Breast epithelium (tissue), 4 donors: ENCODE measurements around the gene STK40. TPM values are rescaled to one million over a fixed set of nuclear protein-coding genes. Genes with fewer than 3 reads are reported as not detected.

ENCODE experiments used
- DNase-seq, 2 donors: peaks; one replicate each; pipeline ENCODE4 v3.0.0-alpha.2; 2019; ENCODE audit warnings: low spot score in 2 of 2
- H3K27ac ChIP-seq, 2 donors: fragments of 200-600 bp; sonication (generic) in 1 of 2; one replicate each; pipeline ENCODE4 v1.5.1; 2016 to 2019; ENCODE audit warnings: mild to moderate bottlenecking in 1 of 2
- H3K27me3 ChIP-seq, 2 donors: fragments of 200-600 bp; sonication (generic) in 1 of 2; one replicate each; pipeline versions ENCODE4 v1.5.1 to v1.6.0; 2017 to 2019; ENCODE audit warnings: control low read depth in 1 of 2, mild to moderate bottlenecking in 1 of 2
- H3K36me3 ChIP-seq: fragments of 200-600 bp; one replicate; pipeline ENCODE4 v1.5.1; 2019
- H3K4me1 ChIP-seq, 2 donors: fragments of 200-600 bp; sonication (generic); one replicate each; pipeline ENCODE4 v1.5.1; 2016 to 2019; ENCODE audit warnings: control low read depth in 1 of 2
- H3K4me3 ChIP-seq, 3 donors: fragments of 200-600 bp; sonication (generic); 1 replicate in 2 of 3; 2 replicates in 1 of 3; pipeline ENCODE4 v1.5.1; 2016 to 2019; ENCODE audit warnings: mild to moderate bottlenecking in 3 of 3, moderate library complexity in 2 of 3
- H3K9me3 ChIP-seq, 2 donors: fragments of 200-600 bp; sonication (generic) in 1 of 2; one replicate each; pipeline ENCODE4 v1.5.1; 2016 to 2019; ENCODE audit warnings: control low read depth in 1 of 2
- CTCF ChIP-seq, 3 donors: fragments of 450-650 bp; IDR thresholded peaks; one replicate each; pipeline ENCODE4 v1.5.1; 2016 to 2017; ENCODE audit warnings: antibody characterized with exemption in 3 of 3, mild to moderate bottlenecking in 3 of 3, moderate library complexity in 3 of 3
- POLR2A ChIP-seq: fragments of 450-650 bp; IDR thresholded peaks from one replicate; pipeline ENCODE4 v1.6.1; 2016; ENCODE audit warnings: antibody characterized with exemption, mild to moderate bottlenecking, moderate library complexity
- POLR2AphosphoS5 ChIP-seq, 3 donors: sonication (generic); formaldehyde crosslinking; IDR thresholded peaks; one replicate each; pipeline ENCODE4 v1.6.1; 2017; ENCODE audit warnings: antibody characterized with exemption in 3 of 3
- intact Hi-C: fragments of 100-400 bp; cut with DNase I; formaldehyde crosslinking; loops from one replicate; pipeline ENCODE4 v1.15.1; 2023; ENCODE audit warnings: low total_unique reads
- total RNA-seq, 3 donors: library from RNA; depleted of rRNA; stranded (reverse); fragments of >200 nt; gene quantifications; one replicate each; pipeline ENCODE4 v1.1.0, GENCODE V29; 2016

Gene STK40
- total RNA-seq, 3 donors from 2014 or later = 22.5 to 36.0 (median 26.2) TPM

DNA sequence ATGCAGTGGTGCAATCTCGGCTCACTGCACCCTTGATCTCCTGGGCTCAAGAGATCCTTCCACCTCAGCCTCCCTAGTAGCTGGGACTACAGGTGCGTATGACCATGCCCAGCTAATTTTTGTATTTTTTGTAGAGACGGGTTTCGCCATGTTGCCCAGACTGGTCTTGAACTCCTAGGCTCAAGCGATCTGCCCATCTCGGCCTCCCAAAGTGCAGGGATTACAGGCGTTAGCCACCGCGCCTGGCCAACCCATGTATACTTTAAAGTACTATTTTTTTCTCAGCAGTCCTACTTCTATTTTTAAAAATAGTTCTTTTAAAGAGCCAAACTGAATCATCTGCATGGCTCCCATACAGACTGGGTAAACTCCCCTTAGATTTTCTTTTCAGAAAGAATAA is 3.5 kb downstream of the STK40 start:
- Histone ChIP-seq H3K9me3 (no peaks in the 10 kb centered on the region), H3K27me3 (no peaks in the 10 kb centered on the region), H3K27ac (no peak overlapping the region), H3K4me1 (peaks cover 2 to 24% of the 10 kb centered on the region in 2 donors), H3K36me3 (no peaks in the 10 kb centered on the region), H3K4me3 (no peak overlapping the region)
- intact Hi-C loops = no loop called here
- DNase-seq = no peak
- no peak for TF ChIP-seq POLR2AphosphoS5 (IDR thresholded peaks at IDR 0.05)
- no peak for TF ChIP-seq CTCF (IDR thresholded peaks at IDR 0.05)
- TF ChIP-seq POLR2A = no peak

DNA sequence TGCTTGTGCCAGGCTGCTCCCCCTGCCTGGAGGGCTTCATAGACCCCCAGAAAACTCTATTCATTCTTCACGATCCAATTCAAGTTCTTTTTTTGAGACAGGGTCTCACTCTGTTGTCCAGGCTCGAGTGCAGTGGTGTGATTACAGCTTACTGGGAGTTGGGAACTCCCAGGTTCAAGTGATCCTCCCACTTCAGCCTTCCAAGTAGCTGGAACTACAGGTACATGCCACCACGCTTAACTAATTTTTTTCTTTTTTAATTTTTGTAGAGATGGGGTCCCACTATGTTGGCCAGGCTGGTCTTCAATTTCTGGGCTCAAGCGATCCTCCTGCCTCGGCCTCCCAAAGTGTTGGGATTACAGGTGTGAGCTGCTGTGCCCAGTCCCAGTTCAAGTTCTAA is 4.3 kb downstream of the STK40 start:
- TF ChIP-seq CTCF (IDR thresholded peaks at IDR 0.05) = no peak
- no peak for TF ChIP-seq POLR2AphosphoS5 (IDR thresholded peaks at IDR 0.05)
- TF ChIP-seq POLR2A = no peak
- no peaks in the 10 kb centered on the region for H3K36me3 ChIP-seq
- H3K9me3 ChIP-seq = no peaks in the 10 kb centered on the region
- no peak overlapping the region for H3K4me3 ChIP-seq
- H3K27me3 ChIP-seq = no peaks in the 10 kb centered on the region
- intact Hi-C loops = no loop called here
- peaks cover 2 to 15% of the 10 kb centered on the region in 2 donors for H3K4me1 ChIP-seq
- no peak for DNase-seq
- H3K27ac ChIP-seq = peak overlapping the region in 1 of 2 donors; percentile 34

GRCh38 chr1:36380782-36381181 is 4.9 kb downstream of the STK40 start:
- H3K4me3 ChIP-seq = no peak overlapping the region
- no peak for TF ChIP-seq POLR2A
- no peak for TF ChIP-seq POLR2AphosphoS5 (IDR thresholded peaks at IDR 0.05)
- TF ChIP-seq CTCF (IDR thresholded peaks at IDR 0.05) = no peak
- no peaks in the 10 kb centered on the region for H3K9me3 ChIP-seq
- no peaks in the 10 kb centered on the region for H3K36me3 ChIP-seq
- peak overlapping the region; percentile 28 to 34 for H3K27ac ChIP-seq
- DNase-seq = no peak
- no peaks in the 10 kb centered on the region for H3K27me3 ChIP-seq
- H3K4me1 ChIP-seq = peaks cover 2 to 14% of the 10 kb centered on the region in 2 donors
- intact Hi-C loops = no loop called here

DNA sequence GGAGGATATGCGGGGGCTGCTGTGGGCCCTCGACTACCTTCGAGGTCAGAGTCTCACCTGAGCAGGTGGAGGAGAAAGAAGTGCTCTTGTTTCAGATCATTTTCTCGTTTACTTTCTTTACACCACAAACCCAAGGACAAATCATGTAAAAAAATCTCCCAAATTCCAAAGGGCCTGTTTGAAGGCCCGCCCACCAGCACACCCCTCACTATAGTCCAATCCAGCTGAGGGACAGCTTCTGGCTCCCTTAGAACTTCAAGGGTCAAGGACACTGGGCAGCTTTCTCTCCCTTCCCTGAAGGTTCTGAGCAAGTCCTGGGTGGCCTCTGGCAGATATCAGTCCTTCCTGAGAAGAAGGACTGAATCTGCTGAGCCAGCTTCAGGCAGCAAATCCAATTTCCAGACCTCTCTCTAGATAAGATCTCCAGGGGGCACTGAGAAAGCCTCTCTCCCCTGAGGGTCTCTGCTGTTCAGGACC is 5.5 kb downstream of the STK40 start:
- Histone ChIP-seq H3K27me3 (no peaks in the 10 kb centered on the region), H3K9me3 (no peaks in the 10 kb centered on the region), H3K36me3 (no peaks in the 10 kb centered on the region), H3K4me1 (peaks cover 2 to 18% of the 10 kb centered on the region in 2 donors), H3K27ac (peak overlapping the region; percentile 28 to 34), H3K4me3 (no peak overlapping the region)
- no peak for DNase-seq
- TF ChIP-seq POLR2AphosphoS5 (IDR thresholded peaks at IDR 0.05) = no peak
- TF ChIP-seq POLR2A = no peak
- TF ChIP-seq CTCF (IDR thresholded peaks at IDR 0.05) = no peak
- intact Hi-C loops = no loop called here

DNA sequence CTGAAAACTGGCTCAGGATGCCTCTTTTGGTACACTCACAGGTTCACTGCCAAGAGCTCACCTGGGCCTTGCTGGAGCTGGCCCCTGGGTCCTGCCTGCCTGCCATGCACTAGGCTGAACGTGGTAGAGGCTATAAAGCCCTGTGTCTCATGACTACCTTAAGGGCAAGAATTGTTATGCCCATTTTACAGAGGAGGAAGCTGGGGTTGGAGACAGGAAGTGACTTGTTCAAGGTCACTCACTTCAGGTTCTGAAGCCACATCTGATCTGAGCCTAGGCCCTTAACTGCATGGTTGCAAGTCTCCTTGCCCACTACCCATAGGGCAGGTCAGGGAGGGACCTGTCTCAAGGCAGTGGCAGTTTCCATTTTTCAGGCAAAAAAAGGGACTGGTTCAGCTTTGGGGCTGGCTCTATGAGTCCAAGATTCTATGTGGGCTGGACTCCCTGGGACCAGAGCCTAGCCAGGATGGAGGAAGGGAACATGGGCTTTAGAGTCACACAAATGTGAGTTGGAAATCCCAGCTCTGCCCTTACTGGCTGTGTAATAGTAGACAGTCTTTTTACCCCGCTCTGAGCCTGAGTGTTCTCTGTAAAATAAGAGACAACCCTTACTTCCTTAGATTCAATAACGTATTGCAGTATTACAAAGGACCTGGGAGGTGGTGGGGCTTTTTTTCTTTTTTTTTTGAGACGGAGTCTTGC is 7.8 kb downstream of the STK40 start:
- Histone ChIP-seq H3K4me3 (no peak overlapping the region), H3K9me3 (no peaks in the 10 kb centered on the region), H3K27me3 (no peaks in the 10 kb centered on the region), H3K36me3 (no peaks in the 10 kb centered on the region), H3K27ac (peak overlapping the region; percentile 35 to 41), H3K4me1 (peaks cover 14 to 26% of the 10 kb centered on the region in 2 donors)
- DNase-seq = no peak
- TF ChIP-seq POLR2AphosphoS5 (IDR thresholded peaks at IDR 0.05) = no peak
- TF ChIP-seq CTCF (IDR thresholded peaks at IDR 0.05) = no peak
- TF ChIP-seq POLR2A = no peak
- intact Hi-C loops = loop anchor here (1.0 kb wide), 1 partner anchor 18 kb away; no protein-coding TSS in a partner anchor
